HepG2 (cell line): ENCODE data around the gene MSI2. TPM values are rescaled to one million over a fixed set of nuclear protein-coding genes. Genes with fewer than 3 reads are reported as not detected.

Source experiments
- E2F2 ChIP-seq: sonication (generic); formaldehyde crosslinking; IDR thresholded peaks from 2 replicates; pipeline ENCODE4 v1.4.0; 2020; ENCODE audit warnings: missing genetic modification reagents, borderline replicate concordance
- FOXA3 ChIP-seq: IDR thresholded peaks from 2 replicates; pipeline ENCODE4 v1.6.1; 2016; ENCODE audit warnings: missing genetic modification reagents, missing compliant biosample characterization
- GATA4 ChIP-seq: sonication (generic); IDR thresholded peaks from 2 replicates; pipeline ENCODE4 v1.6.1; 2016; ENCODE audit warnings: antibody characterized with exemption, low read depth, borderline replicate concordance
- GTF2F1 ChIP-seq: fragments of 150-350 bp; IDR thresholded peaks from 2 replicates; pipeline ENCODE4 v1.6.1; 2014; ENCODE audit warnings: low read length
- HBP1 ChIP-seq: IDR thresholded peaks from 2 replicates; pipeline ENCODE4 v1.6.1; 2016; ENCODE audit warnings: low read depth, control low read depth
- HNRNPH1 ChIP-seq: fragments of 200-400 bp; formaldehyde crosslinking; optimal IDR thresholded peaks from 2 replicates; pipeline ENCODE3; 2017; ENCODE audit warnings: mild to moderate bottlenecking, low read depth, low read length
- IKZF4 ChIP-seq: sonication (generic); formaldehyde crosslinking; IDR thresholded peaks from 2 replicates; pipeline ENCODE4 v1.5.1; 2020; ENCODE audit warnings: borderline replicate concordance, mild to moderate bottlenecking, low read depth, missing genetic modification reagents; ENCODE audit errors: not compliant biosample characterization
- IRF1 ChIP-seq: sonication (generic); formaldehyde crosslinking; IDR thresholded peaks from 2 replicates; pipeline ENCODE4 v1.4.0; 2020; ENCODE audit warnings: low read depth, mild to moderate bottlenecking, missing genetic modification reagents
- IRF9 ChIP-seq: sonication (generic); formaldehyde crosslinking; IDR thresholded peaks from 2 replicates; pipeline ENCODE4 v1.8.0; 2022; ENCODE audit warnings: missing genetic modification reagents, mild to moderate bottlenecking, borderline replicate concordance
- KDM1A ChIP-seq: IDR thresholded peaks from 2 replicates; pipeline ENCODE4 v1.6.1; 2016; ENCODE audit warnings: missing compliant biosample characterization
- KLF9 ChIP-seq: IDR thresholded peaks from 2 replicates; pipeline ENCODE4 v1.6.1; 2016; ENCODE audit warnings: low read depth
- SYNCRIP ChIP-seq: fragments of 200-400 bp; formaldehyde crosslinking; IDR thresholded peaks from 2 replicates; pipeline ENCODE4 v1.6.1; 2018; ENCODE audit warnings: mild to moderate bottlenecking, low read depth, low read length; ENCODE audit not compliant: insufficient read depth
- ZGPAT ChIP-seq: IDR thresholded peaks from 2 replicates; pipeline ENCODE4 v1.6.1; 2016; ENCODE audit warnings: mild to moderate bottlenecking
- ZKSCAN1 ChIP-seq: fragments of 150-350 bp; IDR thresholded peaks from 2 replicates; pipeline ENCODE4 v1.6.1; 2014; ENCODE audit warnings: low read length
- ZNF260 ChIP-seq: sonication (generic); formaldehyde crosslinking; IDR thresholded peaks from 2 replicates; pipeline ENCODE4 v1.4.0; 2020; ENCODE audit warnings: missing genetic modification reagents, low read depth, mild to moderate bottlenecking, borderline replicate concordance
- ZNF383 ChIP-seq: sonication (generic); formaldehyde crosslinking; IDR thresholded peaks from 2 replicates; pipeline ENCODE4 v1.4.0; 2020; ENCODE audit warnings: missing genetic modification reagents, mild to moderate bottlenecking, borderline replicate concordance
- ZNF530 ChIP-seq: sonication (generic); formaldehyde crosslinking; IDR thresholded peaks from 2 replicates; pipeline ENCODE4 v1.5.0; 2020; ENCODE audit warnings: low read depth, mild to moderate bottlenecking, missing genetic modification reagents
- ZNF557 ChIP-seq: sonication (generic); formaldehyde crosslinking; IDR thresholded peaks from 2 replicates; pipeline ENCODE4 v1.4.0; 2020; ENCODE audit warnings: missing genetic modification reagents
- ZNF703 ChIP-seq: sonication (generic); formaldehyde crosslinking; IDR thresholded peaks from 2 replicates; pipeline ENCODE4 v1.5.1; 2020; ENCODE audit warnings: missing genetic modification reagents, mild to moderate bottlenecking, moderate library complexity, borderline replicate concordance
- ZNF780A ChIP-seq: sonication (generic); formaldehyde crosslinking; IDR thresholded peaks from 2 replicates; pipeline ENCODE4 v1.8.0; 2022; ENCODE audit warnings: mild to moderate bottlenecking, missing genetic modification reagents, moderate library complexity
- polyA plus RNA-seq, 8 experiments: library from polyadenylated mRNA; depleted of rRNA in 3 of 8; stranded (reverse) in 7 of 8; unstranded in 1 of 8; fragments of >200 nt; fragmentation: Illumina TruSeq in 4 of 8; extraction: Trizol in 4 of 8; gene quantifications; 2 replicates each; pipeline versions ENCODE4 v1.2.1 to v1.2.3, GENCODE V29; 2011 to 2016; ENCODE audit warnings: low read depth in 4 of 8, missing spikeins in 1 of 8, mixed read lengths in 1 of 8; ENCODE audit not compliant: insufficient read depth in 1 of 8
- total RNA-seq, 5 experiments: library from RNA; depleted of rRNA; stranded (reverse); fragments of >200 nt; fragmentation: Illumina TruSeq; extraction: Trizol; gene quantifications; 2 replicates each; pipeline ENCODE4 v1.2.3, GENCODE V29; 2016; ENCODE audit warnings: low read depth in 1 of 5
- TF ChIP-seq, protein P1 (sequence below): sonication (generic); formaldehyde crosslinking; IDR thresholded peaks from 2 replicates; pipeline ENCODE4 v1.4.0; 2020; ENCODE audit warnings: missing genetic modification reagents

The MSI2 gene
- total and polyA plus RNA-seq, 2 of the 13 experiments (the other 11 are each of a cell fraction or from before 2014, with no cell fraction given): 77.5 to 78.4 TPM

DNA sequence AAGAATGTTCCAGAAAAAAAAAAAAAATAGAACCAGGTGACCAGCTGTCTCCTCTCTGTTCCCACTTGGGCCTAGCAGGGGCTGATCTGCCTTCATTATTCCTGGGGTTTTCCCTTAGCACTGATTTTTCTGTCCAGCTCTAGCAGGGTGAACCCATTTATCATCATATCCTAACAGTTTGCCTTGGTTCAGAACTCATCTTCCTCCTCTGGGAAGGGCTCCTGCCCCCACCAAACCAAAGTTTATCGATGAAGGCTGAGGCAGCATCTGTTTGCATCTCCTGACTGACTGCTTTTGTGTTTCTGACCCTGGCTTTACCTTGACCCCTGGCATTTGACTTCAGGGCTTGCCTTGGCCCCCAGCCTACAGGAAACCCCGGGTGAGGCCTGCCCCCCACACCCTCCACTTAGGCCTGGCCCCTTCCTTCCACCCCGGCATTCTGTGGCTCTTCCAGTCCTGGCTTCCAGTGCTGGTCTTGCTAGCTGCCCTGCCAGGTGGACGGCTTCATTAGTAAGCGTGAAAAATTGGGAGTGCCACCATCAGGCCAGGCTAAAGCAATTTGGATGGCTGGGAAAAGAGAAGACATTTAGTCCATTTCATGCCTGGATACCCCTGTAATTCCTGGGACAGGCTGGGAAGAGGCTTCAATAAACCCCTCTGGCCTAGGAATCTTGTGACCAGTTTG lies 323.9 kb downstream of the MSI2 start (continued):
- TF ChIP-seq KLF9 (CRISPR knock-in tag) (no peak), E2F2 (CRISPR knock-in tag) (no peak), HNRNPH1 (no peak), IKZF4 (CRISPR knock-in tag) (peak; percentile 32), ZNF260 (CRISPR knock-in tag) (no peak), GATA4 (no peak), FOXA3 (peak; percentile 82), ZNF530 (CRISPR knock-in tag) (no peak), ZKSCAN1 (0 out of 2 replicates have a peak, but pooled peaks have one; percentile 7), IRF1 (CRISPR knock-in tag) (no peak), ZGPAT (CRISPR knock-in tag) (peak; percentile 65), HBP1 (CRISPR knock-in tag) (no peak), ZNF557 (CRISPR knock-in tag) (0 out of 2 replicates have a peak, but pooled peaks have one; percentile 81), GTF2F1 (no peak), IRF9 (CRISPR knock-in tag) (peak; percentile 84; the same call in 1 of the 2 replicates), KDM1A (peak; percentile 59; the same call in 1 of the 2 replicates), SYNCRIP (no peak), ZNF780A (no peak), ZNF703 (CRISPR knock-in tag) (no peak), ZNF383 (CRISPR knock-in tag) (no peak)
- TF ChIP-seq, protein P1, sequence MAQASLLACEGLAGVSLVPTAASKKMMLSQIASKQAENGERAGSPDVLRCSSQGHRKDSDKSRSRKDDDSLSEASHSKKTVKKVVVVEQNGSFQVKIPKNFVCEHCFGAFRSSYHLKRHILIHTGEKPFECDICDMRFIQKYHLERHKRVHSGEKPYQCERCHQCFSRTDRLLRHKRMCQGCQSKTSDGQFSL: peak; percentile 90
